Tibial artery (tissue), 4 donors: ENCODE results near the gene P2RY14.

ENCODE experiments used
- DNase-seq, 2 donors: peaks; one replicate each; pipeline ENCODE4 v3.0.0-alpha.2; 2019
- H3K27ac ChIP-seq, 2 donors: fragments of 200-600 bp; sonication (generic) in 1 of 2; 1 replicate in 1 of 2; 2 replicates in 1 of 2; pipeline ENCODE4 v1.5.1; 2018 to 2019; ENCODE audit warnings: mild to moderate bottlenecking in 1 of 2
- H3K27me3 ChIP-seq, 2 donors: fragments of 200-600 bp; sonication (generic) in 1 of 2; one replicate each; pipeline versions ENCODE4 v1.5.1 to v1.6.0; 2016 to 2019
- H3K36me3 ChIP-seq, 3 donors: fragments of 200-600 bp; sonication (generic) in 2 of 3; one replicate each; pipeline ENCODE4 v1.5.1; 2016 to 2019; ENCODE audit warnings: mild to moderate bottlenecking in 2 of 3
- H3K4me1 ChIP-seq, 4 donors: fragments of 200-600 bp; sonication (generic) in 2 of 4; 1 replicate in 3 of 4; 2 replicates in 1 of 4; pipeline ENCODE4 v1.5.1; 2016 to 2019
- H3K4me3 ChIP-seq, 2 donors: fragments of 200-600 bp; sonication (generic) in 1 of 2; 1 replicate in 1 of 2; 2 replicates in 1 of 2; pipeline ENCODE4 v1.5.1; 2018 to 2019; ENCODE audit warnings: mild to moderate bottlenecking in 2 of 2
- H3K9me3 ChIP-seq, 3 donors: fragments of 200-600 bp; sonication (generic) in 1 of 3; one replicate each; pipeline ENCODE4 v1.5.1; 2016 to 2019
- CTCF ChIP-seq, 2 experiments: fragments of 200-600 bp in 1 of 2; fragments of 450-650 bp in 1 of 2; IDR thresholded peaks; one replicate each; pipeline ENCODE4 v1.5.1; 2017 to 2019; ENCODE audit warnings: antibody characterized with exemption in 2 of 2, mild to moderate bottlenecking in 1 of 2, moderate library complexity in 1 of 2
- intact Hi-C: fragments of 100-400 bp; cut with DNase I; formaldehyde crosslinking; loops from one replicate; pipeline ENCODE4 v1.15.0; 2023; ENCODE audit warnings: low total_unique reads

P2RY14 gene

DNA sequence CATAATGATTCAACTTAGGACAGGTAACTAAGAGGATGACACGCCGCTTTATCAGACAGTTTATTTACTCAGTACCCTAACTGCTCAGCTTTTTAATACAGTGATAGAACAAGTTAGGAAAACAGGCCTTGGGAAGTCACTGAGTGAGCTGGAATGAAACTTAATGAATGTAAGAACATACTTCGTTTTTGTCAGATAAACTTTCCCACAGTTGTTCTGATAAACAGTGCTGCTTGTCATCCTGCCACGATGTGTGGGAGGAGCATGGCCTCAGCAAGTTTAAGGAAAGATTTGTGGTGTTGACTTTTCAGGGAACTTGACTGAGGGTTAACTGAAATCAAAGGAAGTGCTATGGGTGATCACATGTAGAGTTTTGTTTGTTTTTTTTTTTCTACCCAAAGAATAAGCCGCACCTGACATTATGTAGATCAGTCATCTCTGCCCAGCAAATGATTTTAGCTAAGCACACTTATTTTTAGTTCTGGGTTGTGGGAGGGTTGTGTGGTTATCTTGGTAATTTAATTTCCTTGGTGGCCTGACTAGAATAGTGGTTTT lies 5.6 kb upstream of the P2RY14 start:
- Histone ChIP-seq H3K27ac (no peak overlapping the region), H3K4me3 (no peak overlapping the region), H3K27me3 (no peaks in the 10 kb centered on the region), H3K36me3 (no peaks in the 10 kb centered on the region), H3K4me1 (peaks cover 0 to 8% (median 0%) of the 10 kb centered on the region in 4 donors), H3K9me3 (no peaks in the 10 kb centered on the region)
- intact Hi-C loops: loop anchor here (5.0 to 10.0 kb wide), 2 partner anchors 57 to 119 kb away; no protein-coding TSS in a partner anchor
- DNase-seq: peak in 1 of 2 donors; percentile 23
- no peak for TF ChIP-seq CTCF (IDR thresholded peaks at IDR 0.05)

- H3K27ac ChIP-seq: no peak overlapping the region
- TF ChIP-seq CTCF (IDR thresholded peaks at IDR 0.05): no peak
Measured at GRCh38 chr3:151283387-151283786, 5.0 kb upstream of the P2RY14 start.

DNA sequence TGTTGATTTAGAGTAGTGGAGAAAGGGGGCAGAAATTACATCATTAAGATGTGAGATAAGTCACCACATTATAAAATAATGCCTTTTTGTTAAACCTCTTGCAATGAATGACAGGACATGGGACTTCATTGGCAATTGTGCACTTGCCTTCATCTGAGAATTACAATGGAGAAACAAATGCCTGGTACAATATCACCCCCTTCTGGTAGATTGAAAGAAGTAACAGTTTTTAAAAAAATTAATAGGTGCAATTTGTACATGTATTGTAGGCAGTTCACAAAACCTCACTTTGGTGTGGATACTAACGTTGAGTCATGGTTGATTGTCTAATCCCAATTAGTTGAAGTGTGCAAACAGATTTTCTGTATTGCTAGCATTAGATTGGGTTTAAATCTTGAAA lies 4.6 kb upstream of the P2RY14 start:
- H3K27ac ChIP-seq: no peak overlapping the region
- H3K27me3 ChIP-seq: no peaks in the 10 kb centered on the region
- no peak overlapping the region for H3K4me3 ChIP-seq
- H3K9me3 ChIP-seq: no peaks in the 10 kb centered on the region
- H3K36me3 ChIP-seq: no peaks in the 10 kb centered on the region
- peaks cover 0 to 8% (median 0%) of the 10 kb centered on the region in 4 donors for H3K4me1 ChIP-seq
- intact Hi-C loops: loop anchor here (5.0 to 10.0 kb wide), 2 partner anchors 56 to 118 kb away; no protein-coding TSS in a partner anchor
- peak; percentile 67 to 77 for TF ChIP-seq CTCF (IDR thresholded peaks at IDR 0.05)
- no peak for DNase-seq

More at GRCh38 chr3:151283387-151283786, 5.0 kb upstream of the P2RY14 start:
- no peaks in the 10 kb centered on the region for H3K9me3 ChIP-seq
- no peak for DNase-seq
- no peak overlapping the region for H3K4me3 ChIP-seq
- no peaks in the 10 kb centered on the region for H3K27me3 ChIP-seq
- peaks cover 0 to 8% (median 0%) of the 10 kb centered on the region in 4 donors for H3K4me1 ChIP-seq
- no peaks in the 10 kb centered on the region for H3K36me3 ChIP-seq
- intact Hi-C loops: loop anchor here (5.0 to 10.0 kb wide), 2 partner anchors 56 to 119 kb away; no protein-coding TSS in a partner anchor

GRCh38 chr3:151281671-151282324 lies 3.5 kb upstream of the P2RY14 start:
- H3K36me3 ChIP-seq: no peaks in the 10 kb centered on the region
- H3K4me3 ChIP-seq: no peak overlapping the region
- no peaks in the 10 kb centered on the region for H3K9me3 ChIP-seq
- peaks cover 0 to 8% (median 0%) of the 10 kb centered on the region in 4 donors for H3K4me1 ChIP-seq
- no peak for TF ChIP-seq CTCF (IDR thresholded peaks at IDR 0.05)
- no peaks in the 10 kb centered on the region for H3K27me3 ChIP-seq
- intact Hi-C loops: loop anchor here (5.0 to 10.0 kb wide), 2 partner anchors 54 to 117 kb away; no protein-coding TSS in a partner anchor
- DNase-seq: no peak
- H3K27ac ChIP-seq: no peak overlapping the region

DNA sequence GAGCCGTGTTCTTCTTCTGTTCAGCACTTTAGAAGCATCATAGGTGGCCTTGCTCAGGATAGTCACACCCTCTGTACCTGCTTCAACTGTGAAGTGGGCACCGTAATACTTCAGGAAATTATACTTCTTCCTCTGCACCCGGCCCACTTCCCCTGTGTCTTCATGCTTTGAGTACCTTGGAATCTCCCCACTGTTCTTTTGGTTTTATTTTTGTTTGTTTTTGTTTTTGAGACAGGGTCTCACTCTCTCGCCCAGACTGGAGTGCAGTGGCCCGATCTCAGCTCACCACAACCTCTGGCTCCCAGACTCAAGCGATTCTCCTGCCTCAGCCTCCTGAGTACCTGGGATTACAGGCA lies 1.7 kb downstream of the P2RY14 start:
- H3K4me3 ChIP-seq: no peak overlapping the region
- intact Hi-C loops: no loop called here
- H3K9me3 ChIP-seq: no peaks in the 10 kb centered on the region
- no peak for TF ChIP-seq CTCF (IDR thresholded peaks at IDR 0.05)
- no peaks in the 10 kb centered on the region for H3K36me3 ChIP-seq
- H3K27ac ChIP-seq: no peak overlapping the region
- H3K4me1 ChIP-seq: peaks cover 0 to under 1% (median 0%) of the 10 kb centered on the region in 4 donors
- no peak for DNase-seq
- H3K27me3 ChIP-seq: no peaks in the 10 kb centered on the region
